Spleen (tissue), 7 donors: ENCODE data around the gene RRAS2.

ENCODE experiments used
- POLR2A ChIP-seq, 3 donors: fragments of 450-650 bp; IDR thresholded peaks; one replicate each; pipeline ENCODE4 v1.5.1; 2017; ENCODE audit warnings: antibody characterized with exemption in 3 of 3, mild to moderate bottlenecking in 1 of 3
- TF ChIP-seq, protein P1 (sequence below), 11 experiments: fragments of 200-600 bp in 7 of 11; fragments of 450-650 bp in 4 of 11; sonication (generic) in 4 of 11; IDR thresholded peaks in 8 of 11; conservative IDR thresholded peaks in 3 of 11; 1 replicate in 7 of 11; 2 replicates in 4 of 11; pipeline versions ENCODE4 v1.4.0 to v1.8.0; 2016 to 2021; ENCODE audit warnings: antibody characterized with exemption in 11 of 11, inconsistent platforms in 4 of 11, mild to moderate bottlenecking in 1 of 11
- donor health status: DM: no; HTN: no; CAD: no; lungs with moderate emphysema.
- donor health status: DM: no; HTN: no; CAD: no.
- donor health status: DM: no; HTN: no; CAD: no.

DNA sequence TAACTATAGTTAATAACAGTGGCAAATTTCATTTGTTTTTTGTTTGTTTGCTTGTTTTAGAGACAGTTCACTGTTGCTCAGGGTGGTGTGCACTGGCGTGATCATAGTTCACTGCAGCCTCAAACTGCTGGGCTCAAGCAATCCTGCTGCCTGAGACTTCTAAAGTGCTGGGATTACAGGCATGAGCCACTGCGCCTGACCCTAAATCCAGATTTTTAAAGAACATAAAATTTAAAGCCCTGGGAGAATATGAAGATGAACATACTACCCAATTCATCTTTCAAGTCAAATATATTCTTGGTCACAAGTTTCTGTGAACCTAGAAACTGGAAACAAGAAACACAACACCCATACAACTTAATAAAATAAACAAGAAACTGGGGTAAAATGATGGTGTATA is 28.1 kb downstream of the RRAS2 start:
- TF ChIP-seq, protein P1, sequence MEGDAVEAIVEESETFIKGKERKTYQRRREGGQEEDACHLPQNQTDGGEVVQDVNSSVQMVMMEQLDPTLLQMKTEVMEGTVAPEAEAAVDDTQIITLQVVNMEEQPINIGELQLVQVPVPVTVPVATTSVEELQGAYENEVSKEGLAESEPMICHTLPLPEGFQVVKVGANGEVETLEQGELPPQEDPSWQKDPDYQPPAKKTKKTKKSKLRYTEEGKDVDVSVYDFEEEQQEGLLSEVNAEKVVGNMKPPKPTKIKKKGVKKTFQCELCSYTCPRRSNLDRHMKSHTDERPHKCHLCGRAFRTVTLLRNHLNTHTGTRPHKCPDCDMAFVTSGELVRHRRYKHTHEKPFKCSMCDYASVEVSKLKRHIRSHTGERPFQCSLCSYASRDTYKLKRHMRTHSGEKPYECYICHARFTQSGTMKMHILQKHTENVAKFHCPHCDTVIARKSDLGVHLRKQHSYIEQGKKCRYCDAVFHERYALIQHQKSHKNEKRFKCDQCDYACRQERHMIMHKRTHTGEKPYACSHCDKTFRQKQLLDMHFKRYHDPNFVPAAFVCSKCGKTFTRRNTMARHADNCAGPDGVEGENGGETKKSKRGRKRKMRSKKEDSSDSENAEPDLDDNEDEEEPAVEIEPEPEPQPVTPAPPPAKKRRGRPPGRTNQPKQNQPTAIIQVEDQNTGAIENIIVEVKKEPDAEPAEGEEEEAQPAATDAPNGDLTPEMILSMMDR (IDR thresholded peaks at IDR 0.05 in 8 of 11, conservative IDR thresholded peaks at IDR 0.05 in 3 of 11) = no peak
- TF ChIP-seq POLR2A (IDR thresholded peaks at IDR 0.05) = no peak
